Measurements from ENCODE around the gene B4GALT2. TPM values are rescaled to one million over a fixed set of nuclear protein-coding genes. Genes with fewer than 3 reads are reported as not detected.
A peak's percentile ranks its signal among the peaks of the same experiment; 100 is the strongest.

B4GALT2 gene
- total and polyA plus RNA-seq, 9 of the 15 experiments (the other 6 are each of a cell fraction or from before 2014, with no cell fraction given) = 1.3 to 86.8 (median 43.8) TPM

- in situ Hi-C loops (cut with MboI) (no loop called here), intact Hi-C loops (cut with micrococcal nuclease) (no loop called here)
- Histone ChIP-seq H3K4me2 (ENCODE audit: insufficient read depth, low read length) (no peak overlapping the region), H3K4me1 (replicated peaks in 1 of 2; ENCODE audit: control insufficient read depth in 2 of 2, insufficient read depth in 2 of 2, low read length in 2 of 2) (peaks cover 6 to 40% of the 10 kb centered on the region in 2 experiments; a peak in 4 of 5 replicates), H3K9me1 (ENCODE audit: control insufficient read depth, insufficient read depth, low read length) (no peaks in the 10 kb centered on the region), H2AFZ (ENCODE audit: low read depth, low read length) (no peak overlapping the region), H3K79me2 (ENCODE audit: control insufficient read depth, insufficient read depth, low read length) (no peaks in the 10 kb centered on the region), H3K36me3 (ENCODE audit: control insufficient read depth, insufficient read depth, low read length) (0 out of 3 replicates have a peak, but pooled peaks cover 7% of the 10 kb centered on the region), H4K20me1 (replicated peaks; ENCODE audit: control insufficient read depth, insufficient read depth, low read length) (no peaks in the 10 kb centered on the region; the same call in 1 of the 2 replicates), H3K27me3 (ENCODE audit: control insufficient read depth in 2 of 2, insufficient read depth in 2 of 2, low read length in 2 of 2) (no peaks in the 10 kb centered on the region), H3K9ac (ENCODE audit: insufficient read depth in 1 of 2, low read depth in 2 of 2, low read length in 2 of 2) (peak overlapping the region in 1 of 2 experiments; percentile 63; a peak in 2 of 4 replicates), H3K9me3 (replicated peaks; ENCODE audit: control insufficient read depth, insufficient read depth, low read depth, low read length) (no peaks in the 10 kb centered on the region), H3K27ac (ENCODE audit: extremely low read depth, low read depth, low read length) (no peak overlapping the region), H3K4me3 (no peak overlapping the region)
- ChIA-PET POLR2A (interaction anchor here (1.5 to 3.9 kb wide), 3 partner anchors 11 to 32 kb away, joined by 5 to 29 read pairs (median 6); partner anchors contain the start of gene SLC6A9), CTCF (ENCODE audit: low intra/inter-chr PET ratio) (no interaction called here)
- 73% methylated on average over 20 of the region's 20 CpGs for WGBS (ENCODE audit: insufficient coverage, low coverage, missing lambda C conversion rate)
- no peak for DNase-seq (ENCODE audit: extremely low read depth in 1 of 4, low spot score in 3 of 4)
- TF ChIP-seq ZNF707 (CRISPR knock-in tag; conservative IDR thresholded peaks at IDR 0.05) (no peak), MECOM (CRISPR knock-in tag; IDR thresholded peaks at IDR 0.05) (no peak), TEAD4 (IDR thresholded peaks at IDR 0.05; ENCODE audit: low read length) (no peak), TEAD4 (CRISPR knock-in tag; IDR thresholded peaks at IDR 0.05; ENCODE audit: borderline replicate concordance) (0 out of 2 replicates have a peak, but pooled peaks have one; percentile 38), HNRNPK (IDR thresholded peaks at IDR 0.05; ENCODE audit: low read depth, low read length, poor library complexity, severe bottlenecking) (no peak), FOXK1 (CRISPR knock-in tag; IDR thresholded peaks at IDR 0.05; ENCODE audit: borderline replicate concordance) (no peak), POLR2G (IDR thresholded peaks at IDR 0.05; ENCODE audit: low read depth, low read length) (peak; percentile 31; the same call in 1 of the 2 replicates), TOE1 (IDR thresholded peaks at IDR 0.05; ENCODE audit: borderline replicate concordance) (no peak), TOE1 (CRISPR knock-in tag; IDR thresholded peaks at IDR 0.05; ENCODE audit: borderline replicate concordance, low read depth) (no peak), SIX5 (IDR thresholded peaks at IDR 0.05; ENCODE audit: borderline replicate concordance in 1 of 2, insufficient read depth in 1 of 2, low read depth in 1 of 2, low read length in 2 of 2) (no peak), DLX4 (CRISPR knock-in tag; IDR thresholded peaks at IDR 0.05) (no peak), NFE2L1 (tag; IDR thresholded peaks at IDR 0.05; ENCODE audit: borderline replicate concordance, low read depth) (no peak), ZNF165 (CRISPR knock-in tag; IDR thresholded peaks at IDR 0.05; ENCODE audit: borderline replicate concordance) (no peak), RUNX1 (IDR thresholded peaks at IDR 0.05; ENCODE audit: low read depth) (no peak)
- BruUV-seq (replicated peaks) = no TSS peak
- FAIRE-seq = no peak
- peak; percentile 3; the same call in 2 of the 3 replicates for ATAC-seq
Measured at GRCh38 chr1:44016041-44016889, 37.3 kb downstream of the B4GALT2 start.

Data from K562 (cell line).